Measurements from ENCODE around the gene DNAH3.
"Not testable (repeated sequence)": the region's sequence is repeated elsewhere in the genome, so short reads cannot be mapped to it uniquely, and the experiment has no call there.

The DNAH3 gene

DNA sequence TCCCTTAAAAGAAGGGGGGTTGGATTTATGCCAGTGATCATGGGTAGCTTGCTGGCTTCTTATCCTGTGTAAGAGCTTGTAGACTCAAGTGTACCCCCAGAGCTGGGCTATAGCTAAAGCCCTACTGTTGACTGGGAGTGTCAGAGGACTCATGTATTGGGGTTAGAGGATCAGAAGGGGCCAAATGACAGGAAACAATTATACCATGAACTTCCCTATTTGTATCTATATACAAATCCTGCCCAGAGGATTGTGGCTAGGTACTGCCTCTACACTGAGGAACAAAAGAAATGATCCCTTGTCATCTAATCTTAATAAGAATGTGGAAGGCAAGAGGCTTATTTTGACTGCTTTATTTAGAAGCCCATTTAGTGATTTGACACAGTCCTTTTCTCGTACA is 46.5 kb upstream of the DNAH3 start:
- Histone ChIP-seq H3K27me3 (replicated peaks; ENCODE audit: insufficient read depth, low read length) (no peaks in the 10 kb centered on the region), H3K9ac (ENCODE audit: low read length) (no peak overlapping the region), H3K9me2 (replicated peaks; ENCODE audit: insufficient read depth, low read length) (no peaks in the 10 kb centered on the region), H3K4me1 (ENCODE audit: low read length) (no peaks in the 10 kb centered on the region), H3K4me3 (ENCODE audit: low read length) (no peak overlapping the region), H3K79me2 (ENCODE audit: low read length) (no peaks in the 10 kb centered on the region), H2AFZ (ENCODE audit: low read length) (no peak overlapping the region), H3K36me3 (replicated peaks; ENCODE audit: insufficient read depth, low read length) (no peaks in the 10 kb centered on the region), H3K4me2 (ENCODE audit: low read depth, low read length) (no peak overlapping the region), H3F3A (ENCODE audit: insufficient read depth, low read length) (no peaks in the 10 kb centered on the region), H3K9me3 (replicated peaks; ENCODE audit: insufficient read depth, low read length) (no peaks in the 10 kb centered on the region), H4K20me1 (ENCODE audit: insufficient read depth, low read length) (no peaks in the 10 kb centered on the region), H3K27ac (ENCODE audit: low read length) (no peak overlapping the region)
- no peak for DNase-seq
- no peak for TF ChIP-seq EZH2 (optimal IDR thresholded peaks at IDR 0.05; ENCODE audit: low read depth, low read length)

DNA sequence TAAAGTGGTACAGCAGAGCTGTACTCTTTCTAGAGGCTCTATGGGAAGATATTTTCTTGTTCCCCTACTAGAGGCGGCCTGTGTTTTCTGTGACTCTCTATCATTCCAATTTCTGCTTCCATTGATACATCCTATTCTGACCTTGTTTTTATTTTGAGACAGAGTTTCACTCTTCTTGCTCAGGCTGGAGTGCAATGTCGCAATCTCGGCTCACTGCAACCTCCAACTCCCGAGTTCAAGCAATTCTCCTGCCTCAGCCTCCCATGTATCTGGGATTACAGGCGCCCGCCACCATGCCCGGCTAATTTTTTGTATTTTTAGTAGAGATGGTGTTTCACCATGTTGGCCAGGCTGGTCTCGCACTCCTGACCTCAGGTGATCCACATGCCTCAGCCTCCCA is 44.7 kb upstream of the DNAH3 start:
- not testable (repeated sequence) for H2AFZ ChIP-seq (ENCODE audit: low read length); H3K36me3 ChIP-seq (replicated peaks; ENCODE audit: insufficient read depth, low read length); DNase-seq; H3K27me3 ChIP-seq (replicated peaks; ENCODE audit: insufficient read depth, low read length); H3K4me1 ChIP-seq (ENCODE audit: low read length); H3K27ac ChIP-seq (ENCODE audit: low read length); H3K79me2 ChIP-seq (ENCODE audit: low read length); H3K9me2 ChIP-seq (replicated peaks; ENCODE audit: insufficient read depth, low read length); H3F3A ChIP-seq (ENCODE audit: insufficient read depth, low read length); H3K9ac ChIP-seq (ENCODE audit: low read length); H4K20me1 ChIP-seq (ENCODE audit: insufficient read depth, low read length); H3K4me2 ChIP-seq (ENCODE audit: low read depth, low read length); H3K9me3 ChIP-seq (replicated peaks; ENCODE audit: insufficient read depth, low read length); H3K4me3 ChIP-seq (ENCODE audit: low read length)

DNA sequence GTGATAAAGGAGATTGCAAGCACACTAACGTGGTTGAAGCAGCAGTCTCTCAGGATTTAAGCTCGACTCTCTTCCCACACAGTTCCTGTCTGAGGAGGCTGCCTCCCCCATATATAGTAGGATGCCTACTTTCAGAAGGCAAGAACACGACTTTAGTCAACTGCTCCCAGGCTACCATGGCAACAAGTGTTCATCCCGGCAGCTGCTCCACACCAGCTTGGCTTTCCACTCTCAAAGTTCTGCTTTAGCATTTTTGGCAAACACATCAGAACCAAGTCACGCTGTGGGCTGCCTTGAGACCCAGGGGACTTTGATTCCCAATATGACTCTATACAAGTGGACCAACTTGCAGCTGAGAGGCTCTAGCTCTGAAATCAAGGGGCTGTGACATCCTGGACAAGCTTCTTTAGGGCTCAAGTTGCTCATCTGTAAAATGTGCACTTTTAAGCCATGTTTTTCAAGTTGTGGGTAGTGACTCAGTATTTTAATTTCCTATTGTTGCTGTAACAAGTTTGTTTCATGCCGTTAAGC is 44.2 kb upstream of the DNAH3 start:
- Histone ChIP-seq H3K9me3 (replicated peaks; ENCODE audit: insufficient read depth, low read length) (no peaks in the 10 kb centered on the region), H3K27me3 (replicated peaks; ENCODE audit: insufficient read depth, low read length) (no peaks in the 10 kb centered on the region), H2AFZ (ENCODE audit: low read length) (no peak overlapping the region), H3K4me2 (ENCODE audit: low read depth, low read length) (no peak overlapping the region), H3K4me1 (ENCODE audit: low read length) (no peaks in the 10 kb centered on the region), H3K79me2 (ENCODE audit: low read length) (no peaks in the 10 kb centered on the region), H3F3A (ENCODE audit: insufficient read depth, low read length) (no peaks in the 10 kb centered on the region), H4K20me1 (ENCODE audit: insufficient read depth, low read length) (no peaks in the 10 kb centered on the region), H3K4me3 (ENCODE audit: low read length) (no peak overlapping the region), H3K9me2 (replicated peaks; ENCODE audit: insufficient read depth, low read length) (no peaks in the 10 kb centered on the region), H3K27ac (ENCODE audit: low read length) (no peak overlapping the region), H3K9ac (ENCODE audit: low read length) (no peak overlapping the region), H3K36me3 (replicated peaks; ENCODE audit: insufficient read depth, low read length) (no peaks in the 10 kb centered on the region)
- TF ChIP-seq, protein P1, sequence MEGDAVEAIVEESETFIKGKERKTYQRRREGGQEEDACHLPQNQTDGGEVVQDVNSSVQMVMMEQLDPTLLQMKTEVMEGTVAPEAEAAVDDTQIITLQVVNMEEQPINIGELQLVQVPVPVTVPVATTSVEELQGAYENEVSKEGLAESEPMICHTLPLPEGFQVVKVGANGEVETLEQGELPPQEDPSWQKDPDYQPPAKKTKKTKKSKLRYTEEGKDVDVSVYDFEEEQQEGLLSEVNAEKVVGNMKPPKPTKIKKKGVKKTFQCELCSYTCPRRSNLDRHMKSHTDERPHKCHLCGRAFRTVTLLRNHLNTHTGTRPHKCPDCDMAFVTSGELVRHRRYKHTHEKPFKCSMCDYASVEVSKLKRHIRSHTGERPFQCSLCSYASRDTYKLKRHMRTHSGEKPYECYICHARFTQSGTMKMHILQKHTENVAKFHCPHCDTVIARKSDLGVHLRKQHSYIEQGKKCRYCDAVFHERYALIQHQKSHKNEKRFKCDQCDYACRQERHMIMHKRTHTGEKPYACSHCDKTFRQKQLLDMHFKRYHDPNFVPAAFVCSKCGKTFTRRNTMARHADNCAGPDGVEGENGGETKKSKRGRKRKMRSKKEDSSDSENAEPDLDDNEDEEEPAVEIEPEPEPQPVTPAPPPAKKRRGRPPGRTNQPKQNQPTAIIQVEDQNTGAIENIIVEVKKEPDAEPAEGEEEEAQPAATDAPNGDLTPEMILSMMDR (IDR thresholded peaks at IDR 0.05; ENCODE audit: low read length) = no peak
- TF ChIP-seq EZH2phosphoT487 (IDR thresholded peaks at IDR 0.05; ENCODE audit: low read length) (no peak), EZH2 (optimal IDR thresholded peaks at IDR 0.05; ENCODE audit: low read depth, low read length) (no peak)
- DNase-seq = no peak

DNA sequence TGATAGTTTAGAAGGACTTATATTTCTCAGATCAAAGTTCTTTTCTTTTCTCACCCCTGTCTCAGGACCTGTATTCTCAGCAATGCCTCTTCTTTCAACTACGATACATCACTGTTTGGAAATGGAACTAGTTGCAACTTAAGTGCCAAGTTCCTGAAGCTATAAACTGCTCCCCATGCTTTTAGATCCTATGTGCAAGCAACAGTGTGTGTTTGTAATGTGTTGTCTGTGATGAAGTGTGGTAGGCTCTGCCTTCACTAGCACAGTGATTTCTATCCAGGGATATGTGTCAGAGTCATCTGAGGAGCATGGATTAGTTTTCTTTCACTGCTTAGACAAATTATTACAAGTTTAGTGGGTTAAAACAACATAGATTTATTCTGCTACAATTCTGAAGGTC is 42.3 kb upstream of the DNAH3 start:
- no peak overlapping the region for H3K4me3 ChIP-seq (ENCODE audit: low read length)
- no peaks in the 10 kb centered on the region for H3K4me1 ChIP-seq (ENCODE audit: low read length)
- no peaks in the 10 kb centered on the region for H4K20me1 ChIP-seq (ENCODE audit: insufficient read depth, low read length)
- no peaks in the 10 kb centered on the region for H3K79me2 ChIP-seq (ENCODE audit: low read length)
- H3K27ac ChIP-seq (ENCODE audit: low read length) = no peak overlapping the region
- H3F3A ChIP-seq (ENCODE audit: insufficient read depth, low read length) = no peaks in the 10 kb centered on the region
- no peak overlapping the region for H2AFZ ChIP-seq (ENCODE audit: low read length)
- TF ChIP-seq, protein P1 (IDR thresholded peaks at IDR 0.05; ENCODE audit: low read length) = no peak
- no peak for TF ChIP-seq EZH2 (optimal IDR thresholded peaks at IDR 0.05; ENCODE audit: low read depth, low read length)
- no peak for TF ChIP-seq EZH2phosphoT487 (IDR thresholded peaks at IDR 0.05; ENCODE audit: low read length)
- no peaks in the 10 kb centered on the region for H3K36me3 ChIP-seq (replicated peaks; ENCODE audit: insufficient read depth, low read length)
- no peaks in the 10 kb centered on the region for H3K9me3 ChIP-seq (replicated peaks; ENCODE audit: insufficient read depth, low read length)
- no peak overlapping the region for H3K4me2 ChIP-seq (ENCODE audit: low read depth, low read length)
- no peaks in the 10 kb centered on the region for H3K9me2 ChIP-seq (replicated peaks; ENCODE audit: insufficient read depth, low read length)
- H3K9ac ChIP-seq (ENCODE audit: low read length) = no peak overlapping the region
- no peak for DNase-seq
- no peaks in the 10 kb centered on the region for H3K27me3 ChIP-seq (replicated peaks; ENCODE audit: insufficient read depth, low read length)
